BLaER1 treated with 17β-estradiol and CSF1 and Interleukin-3, amounts not matched to agents 10 nM and 100 nM (cell line): ENCODE results near the gene HSPA4.
"Not testable (repeated sequence)": the region's sequence is repeated elsewhere in the genome, so short reads cannot be mapped to it uniquely, and the experiment has no call there.

Experiments
- H3K27ac ChIP-seq, 11 experiments: shearing (Covaris generic); formaldehyde crosslinking; 2 replicates each; pipeline ENCODE4 v1.8.1; 2022
- H3K27me3 ChIP-seq, 11 experiments: shearing (Covaris generic); formaldehyde crosslinking; 2 replicates each; pipeline ENCODE4 v1.8.1; 2022
- H3K36me3 ChIP-seq, 11 experiments: shearing (Covaris generic); formaldehyde crosslinking; 2 replicates each; pipeline ENCODE4 v1.8.1; 2022
- H3K4me1 ChIP-seq, 10 experiments: shearing (Covaris generic); formaldehyde crosslinking; 2 replicates each; pipeline ENCODE4 v1.8.1; 2022
- H3K4me2 ChIP-seq, 11 experiments: shearing (Covaris generic); formaldehyde crosslinking; 2 replicates each; pipeline ENCODE4 v1.8.1; 2022
- H3K4me3 ChIP-seq, 10 experiments: shearing (Covaris generic); formaldehyde crosslinking; 2 replicates each; pipeline ENCODE4 v1.8.1; 2022
- H3K9ac ChIP-seq, 11 experiments: shearing (Covaris generic); formaldehyde crosslinking; 2 replicates each; pipeline ENCODE4 v1.8.1; 2022
- H3K9me3 ChIP-seq, 11 experiments: shearing (Covaris generic); formaldehyde crosslinking; replicated peaks in 1 of 11; 2 replicates each; pipeline ENCODE4 v1.8.1; 2022
- H4K20me1 ChIP-seq, 11 experiments: shearing (Covaris generic); formaldehyde crosslinking; 2 replicates each; pipeline ENCODE4 v1.8.1; 2022
- Cebpa-rat ChIP-seq, 11 experiments: shearing (Covaris generic); IDR thresholded peaks; 2 replicates each; pipeline ENCODE4 v1.8.1; 2022

The HSPA4 gene

GRCh38 chr5:133029416-133029815 lies 22.4 kb upstream of the HSPA4 start:
- Histone ChIP-seq H3K27ac (no peak overlapping the region), H3K4me1 (peaks cover 30 to 40% (median 34%) of the 10 kb centered on the region in 10 experiments), H3K36me3 (peaks cover 0 to 3% (median under 1%) of the 10 kb centered on the region in 11 experiments; a peak in 6 of 22 replicates), H3K9ac (no peak overlapping the region), H3K27me3 (no peaks in the 10 kb centered on the region), H3K9me3 (no peaks in the 10 kb centered on the region), H3K4me3 (no peak overlapping the region), H3K4me2 (no peak overlapping the region), H4K20me1 (peaks cover 0 to 8% (median 0%) of the 10 kb centered on the region in 11 experiments; a peak in 4 of 22 replicates)
- no peak for TF ChIP-seq Cebpa-rat (IDR thresholded peaks at IDR 0.05)

DNA sequence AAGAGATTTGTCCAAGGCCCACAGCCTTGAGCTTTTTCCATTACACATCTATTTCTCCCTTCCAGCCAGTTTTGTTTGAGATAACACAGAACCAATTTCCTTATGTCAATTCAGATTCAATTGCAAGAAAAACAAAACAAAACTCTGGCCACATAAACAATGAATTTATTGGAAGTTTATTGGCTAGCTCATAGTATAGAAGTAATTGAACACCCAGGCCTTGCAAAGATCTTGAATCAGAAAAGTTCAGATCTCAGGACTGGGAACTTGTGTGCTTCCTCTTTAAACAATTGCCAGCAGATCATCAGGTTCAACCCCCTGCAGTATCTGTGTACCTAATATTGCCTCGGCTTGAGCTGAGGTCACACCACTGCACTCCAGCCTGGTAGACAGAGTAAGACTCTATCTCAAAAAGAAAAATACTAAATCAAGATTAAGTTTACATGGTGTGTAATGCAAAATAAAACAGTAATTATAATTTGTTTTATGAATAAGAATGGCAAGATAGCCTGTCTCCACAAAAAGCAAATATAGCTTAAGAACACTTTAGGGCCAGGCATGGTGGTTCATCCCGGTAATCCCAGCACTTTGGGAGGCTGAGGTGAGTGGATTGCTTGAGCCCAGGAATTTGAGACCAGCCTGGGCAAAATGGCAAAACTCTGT lies 21.3 kb upstream of the HSPA4 start:
- Histone ChIP-seq H3K9ac (no peak overlapping the region), H3K4me3 (no peak overlapping the region), H3K27ac (no peak overlapping the region), H4K20me1 (no peaks in the 10 kb centered on the region), H3K4me2 (no peak overlapping the region), H3K4me1 (peaks cover 19 to 37% (median 25%) of the 10 kb centered on the region in 10 experiments), H3K9me3 (no peaks in the 10 kb centered on the region), H3K27me3 (no peaks in the 10 kb centered on the region), H3K36me3 (no peaks in the 10 kb centered on the region)
- no peak for TF ChIP-seq Cebpa-rat (IDR thresholded peaks at IDR 0.05)

DNA sequence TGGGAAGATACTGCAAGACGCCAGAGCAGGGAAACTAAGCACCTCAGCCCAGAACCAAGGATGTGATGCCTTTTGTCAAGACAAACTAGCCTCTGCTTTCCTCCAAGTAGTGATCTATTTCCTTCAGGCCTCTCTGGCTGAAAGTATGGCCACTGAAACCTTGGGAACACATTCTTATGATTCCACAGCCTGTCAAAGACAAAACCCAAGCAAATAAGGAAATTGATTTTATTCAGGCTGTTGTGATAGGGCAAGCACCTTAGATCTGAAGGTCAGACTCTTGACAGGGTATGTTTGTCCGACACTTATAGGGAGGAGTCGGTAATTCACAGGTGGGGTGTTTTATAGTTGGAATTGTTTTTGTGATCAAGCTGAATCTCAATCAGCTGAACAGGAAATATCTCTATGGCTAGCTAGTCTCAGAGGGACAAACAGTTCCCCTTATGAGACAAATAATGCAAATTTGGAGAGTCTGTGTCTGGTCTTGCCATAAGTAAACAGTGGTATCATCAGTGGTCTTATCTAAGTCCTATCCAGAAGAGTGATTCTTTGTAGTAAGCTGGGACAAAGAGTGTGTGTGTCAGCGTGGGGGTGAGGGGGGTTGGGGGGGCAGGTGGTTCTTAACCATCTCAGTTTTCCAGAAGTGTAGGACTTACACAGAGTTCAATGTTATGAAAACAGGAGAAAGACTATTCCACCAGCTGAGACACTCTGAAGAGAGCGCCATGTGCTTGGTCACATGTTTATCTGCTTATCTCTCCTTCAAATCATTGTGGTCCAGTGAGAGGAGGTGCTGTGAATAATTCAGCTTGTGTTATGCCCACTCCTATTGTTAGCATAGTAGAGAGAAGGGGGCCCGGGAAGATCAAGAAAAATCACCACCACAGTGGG lies 18.7 kb upstream of the HSPA4 start:
- Histone ChIP-seq H3K9ac (peak overlapping the region in 6 of 11 experiments; percentile 7 to 31 (median 12); a peak in 4 of 22 replicates), H3K36me3 (no peaks in the 10 kb centered on the region), H3K27ac (peak overlapping the region in 10 of 11 experiments; percentile 1 to 46 (median 26); a peak in 16 of 22 replicates), H3K4me2 (peak overlapping the region; percentile 35 to 70 (median 60); a peak in 21 of 22 replicates), H3K4me1 (peaks cover 16 to 40% (median 21%) of the 10 kb centered on the region in 10 experiments), H4K20me1 (no peaks in the 10 kb centered on the region), H3K27me3 (no peaks in the 10 kb centered on the region), H3K9me3 (no peaks in the 10 kb centered on the region), H3K4me3 (no peak overlapping the region)
- no peak for TF ChIP-seq Cebpa-rat (IDR thresholded peaks at IDR 0.05)

GRCh38 chr5:133034064-133034463 lies 17.7 kb upstream of the HSPA4 start:
- Histone ChIP-seq H3K9me3 (no peaks in the 10 kb centered on the region), H4K20me1 (no peaks in the 10 kb centered on the region), H3K27ac (no peak overlapping the region), H3K36me3 (no peaks in the 10 kb centered on the region), H3K27me3 (no peaks in the 10 kb centered on the region), H3K4me2 (peak overlapping the region; percentile 13 to 70 (median 50); a peak in 15 of 22 replicates), H3K9ac (no peak overlapping the region), H3K4me3 (no peak overlapping the region), H3K4me1 (peaks cover 16 to 40% (median 21%) of the 10 kb centered on the region in 10 experiments)
- TF ChIP-seq Cebpa-rat (IDR thresholded peaks at IDR 0.05) = no peak

- no peaks in the 10 kb centered on the region for H4K20me1 ChIP-seq
- H3K27me3 ChIP-seq = no peaks in the 10 kb centered on the region
- no peak for TF ChIP-seq Cebpa-rat (IDR thresholded peaks at IDR 0.05)
- no peaks in the 10 kb centered on the region for H3K36me3 ChIP-seq
- H3K4me3 ChIP-seq = no peak overlapping the region
- H3K9ac ChIP-seq = no peak overlapping the region
- no peak overlapping the region for H3K27ac ChIP-seq
- H3K9me3 ChIP-seq = no peaks in the 10 kb centered on the region
- H3K4me1 ChIP-seq = peaks cover 16 to 40% (median 21%) of the 10 kb centered on the region in 10 experiments
- 0 out of 22 replicates have a peak overlapping the region, but pooled peaks of 1 of the 11 experiments have one; percentile 8 for H3K4me2 ChIP-seq
Observed at GRCh38 chr5:133035224-133035623, 16.6 kb upstream of the HSPA4 start.

- H3K36me3 ChIP-seq = not testable (repeated sequence)
- H3K4me1 ChIP-seq = peaks cover 16 to 50% (median 21%) of the 10 kb centered on the region in 10 experiments
Observed at GRCh38 chr5:133036677-133037076, 15.1 kb upstream of the HSPA4 start.

DNA sequence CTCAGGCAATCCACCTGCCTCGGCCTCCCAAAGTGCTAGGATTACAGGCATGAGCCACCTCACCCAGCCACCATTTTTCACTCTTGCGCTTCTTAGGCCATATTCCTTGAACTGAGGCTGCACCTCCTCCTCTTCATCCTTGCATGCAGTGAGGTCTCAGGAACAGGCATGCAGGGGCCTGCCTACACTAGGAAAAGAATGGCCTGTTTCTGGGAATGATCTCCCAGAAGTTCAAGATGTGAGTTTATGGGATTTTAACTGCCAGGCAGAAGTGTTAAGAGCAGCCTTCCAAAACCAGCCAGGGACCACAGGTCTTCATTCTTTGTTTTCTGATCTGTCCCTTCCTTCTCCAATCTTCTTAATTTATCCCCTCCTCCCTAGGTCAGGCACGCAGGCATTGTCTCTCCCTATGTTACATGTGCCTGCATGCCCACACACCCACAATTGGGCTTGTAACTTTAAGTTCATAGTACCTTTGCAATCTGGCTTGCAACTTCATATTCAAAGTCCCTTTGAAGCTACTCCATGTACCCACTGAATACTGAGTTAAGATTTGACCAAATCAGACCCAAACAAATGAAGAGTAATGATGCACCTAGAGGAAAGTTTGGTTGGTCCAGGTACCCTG lies 10.5 kb upstream of the HSPA4 start:
- Histone ChIP-seq H3K4me2 (no peak overlapping the region), H3K27ac (no peak overlapping the region), H4K20me1 (no peaks in the 10 kb centered on the region), H3K27me3 (no peaks in the 10 kb centered on the region), H3K4me1 (peaks cover 4 to 31% (median 5%) of the 10 kb centered on the region in 10 experiments; a peak in 19 of 20 replicates), H3K9me3 (no peaks in the 10 kb centered on the region), H3K4me3 (no peak overlapping the region), H3K9ac (no peak overlapping the region), H3K36me3 (no peaks in the 10 kb centered on the region)
- TF ChIP-seq Cebpa-rat (IDR thresholded peaks at IDR 0.05) = no peak

More at GRCh38 chr5:133036677-133037076, 15.1 kb upstream of the HSPA4 start:
- H3K4me3 ChIP-seq, H4K20me1 ChIP-seq, H3K9me3 ChIP-seq, H3K27ac ChIP-seq, H3K9ac ChIP-seq, H3K27me3 ChIP-seq: not testable (repeated sequence)
- H3K4me2 ChIP-seq = peak overlapping the region in 1 of 11 experiments; percentile 19; a peak in 1 of 22 replicates

DNA sequence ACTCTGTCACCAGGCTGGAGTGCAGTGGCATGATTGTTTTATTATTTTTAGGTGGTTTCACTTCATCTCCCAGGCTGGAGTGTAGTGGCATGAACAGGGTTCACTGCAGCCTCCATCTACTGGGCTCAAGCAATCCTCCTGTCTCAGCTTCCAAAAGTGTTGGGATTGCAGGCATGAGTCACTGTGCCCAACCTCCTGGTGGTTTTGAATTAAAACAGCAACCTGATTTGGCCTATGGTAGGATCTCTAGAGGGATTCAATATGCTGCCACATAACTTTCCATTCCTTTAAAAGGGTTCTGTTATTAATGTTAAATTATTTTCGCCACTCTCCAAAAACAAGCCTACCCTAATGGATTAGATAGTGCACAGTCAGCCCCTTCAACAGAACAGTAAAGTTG lies 9.9 kb upstream of the HSPA4 start:
- Histone ChIP-seq H4K20me1 (no peaks in the 10 kb centered on the region), H3K4me1 (peaks cover 11 to 35% (median 12%) of the 10 kb centered on the region in 10 experiments; a peak in 19 of 20 replicates), H3K4me3 (no peak overlapping the region), H3K36me3 (no peaks in the 10 kb centered on the region), H3K4me2 (peak overlapping the region in 2 of 11 experiments; percentile 9 to 29; a peak in 1 of 22 replicates), H3K9ac (no peak overlapping the region), H3K27ac (no peak overlapping the region), H3K27me3 (no peaks in the 10 kb centered on the region), H3K9me3 (no peaks in the 10 kb centered on the region)
- no peak for TF ChIP-seq Cebpa-rat (IDR thresholded peaks at IDR 0.05)

DNA sequence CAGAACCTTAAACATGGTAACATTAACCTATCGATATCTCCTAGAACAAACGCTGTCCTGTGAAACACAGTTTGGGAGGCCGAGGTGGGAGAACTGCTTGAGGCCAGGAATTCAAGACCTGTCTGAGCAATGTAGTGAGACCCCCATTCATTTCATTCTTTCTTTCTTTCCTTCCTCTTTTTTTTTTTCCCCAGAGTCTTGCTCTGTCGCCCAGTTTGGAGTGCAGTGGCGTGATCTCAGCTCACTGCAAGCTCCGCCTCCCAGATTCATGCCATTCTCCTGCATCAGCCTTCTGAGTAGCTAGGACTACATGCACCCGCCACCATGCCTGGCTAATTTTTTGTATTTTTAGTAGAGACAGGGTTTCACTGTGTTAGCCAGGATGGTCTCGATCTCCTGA lies 5.3 kb upstream of the HSPA4 start:
- Histone ChIP-seq H3K9me3 (peaks cover 0 to 10% (median 4%) of the 10 kb centered on the region in 11 experiments; a peak in 8 of 22 replicates), H3K9ac (peak overlapping the region in 7 of 11 experiments; percentile 35 to 55 (median 37); a peak in 10 of 22 replicates), H3K4me1 (peaks cover 40 to 47% (median 43%) of the 10 kb centered on the region in 10 experiments), H3K27ac (peak overlapping the region in 9 of 11 experiments; percentile 53 to 71 (median 59); a peak in 16 of 22 replicates), H3K4me2 (peak overlapping the region; percentile 2 to 69 (median 55))
- not testable (repeated sequence) for H3K4me3 ChIP-seq, H3K27me3 ChIP-seq, H4K20me1 ChIP-seq, H3K36me3 ChIP-seq
